Activated CD4-positive, CD25-positive, alpha-beta regulatory T cell treated with anti-CD3 and anti-CD28 coated beads, Interleukin-2, amount 50 U/mL, for 16 hours (primary cell): Measurements from ENCODE around the gene LRWD1.
"Not testable (repeated sequence)": the region's sequence is repeated elsewhere in the genome, so short reads cannot be mapped to it uniquely, and the experiment has no call there.

Experiments
- DNase-seq: peaks from one replicate; pipeline ENCODE4 v3.0.0-alpha.2; 2020; ENCODE audit warnings: low read depth, low spot score

LRWD1 gene

DNA sequence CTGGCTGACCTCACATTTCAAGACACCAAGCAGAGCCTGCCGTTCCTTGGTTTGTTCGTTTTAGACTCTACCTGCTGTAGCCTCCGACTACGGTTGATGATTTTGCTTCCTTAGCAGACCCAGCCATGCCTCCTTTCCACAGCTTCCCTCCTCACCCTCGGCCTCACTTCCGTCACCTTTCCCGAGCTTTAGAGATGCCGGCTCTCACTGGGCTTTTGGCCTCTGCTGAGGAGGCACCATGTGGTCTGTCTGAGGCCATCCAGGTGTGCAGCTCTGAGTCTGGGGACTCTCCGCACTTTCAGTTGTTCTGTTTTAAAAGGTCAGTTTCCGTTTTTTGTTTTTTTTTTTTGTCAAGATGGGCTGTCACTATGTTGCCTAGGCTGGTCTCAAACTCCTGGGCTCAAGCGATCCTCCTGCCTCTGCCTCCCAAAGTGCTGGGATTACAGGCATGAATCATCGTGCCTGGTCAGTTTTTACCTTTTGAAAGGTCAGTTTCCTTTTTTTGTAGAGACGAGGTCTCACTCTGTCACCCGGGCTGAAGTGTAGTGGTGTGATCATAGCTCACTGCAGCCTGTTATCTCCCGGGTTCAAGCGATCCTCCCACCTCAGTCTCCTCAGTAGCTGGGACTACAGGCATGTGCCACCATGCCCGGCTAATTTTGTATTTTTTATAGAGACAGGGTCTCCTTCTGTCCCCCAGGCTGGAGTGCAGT, 19.7 kb upstream of the LRWD1 start:
- no peak for DNase-seq

DNA sequence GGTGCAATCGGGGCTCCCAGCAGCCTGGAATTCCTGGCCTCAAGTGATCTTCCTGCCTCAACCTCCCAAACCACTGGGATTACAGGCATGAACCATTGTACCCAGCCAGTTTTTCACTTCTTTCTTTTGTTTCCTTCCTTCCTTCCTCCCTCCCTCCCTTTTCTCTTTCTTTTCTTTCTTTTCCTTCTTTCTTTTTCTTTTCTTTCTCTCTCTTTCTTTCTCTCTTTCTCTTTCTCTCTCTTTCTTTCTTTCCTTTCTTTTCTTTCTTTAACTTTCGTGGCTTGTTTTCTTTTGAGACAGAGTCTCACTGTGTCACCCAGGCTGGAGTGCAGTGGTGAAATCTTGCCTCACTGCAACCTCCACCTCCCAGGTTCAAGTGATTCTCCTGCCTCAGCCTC, 19.1 kb upstream of the LRWD1 start:
- no peak for DNase-seq

DNA sequence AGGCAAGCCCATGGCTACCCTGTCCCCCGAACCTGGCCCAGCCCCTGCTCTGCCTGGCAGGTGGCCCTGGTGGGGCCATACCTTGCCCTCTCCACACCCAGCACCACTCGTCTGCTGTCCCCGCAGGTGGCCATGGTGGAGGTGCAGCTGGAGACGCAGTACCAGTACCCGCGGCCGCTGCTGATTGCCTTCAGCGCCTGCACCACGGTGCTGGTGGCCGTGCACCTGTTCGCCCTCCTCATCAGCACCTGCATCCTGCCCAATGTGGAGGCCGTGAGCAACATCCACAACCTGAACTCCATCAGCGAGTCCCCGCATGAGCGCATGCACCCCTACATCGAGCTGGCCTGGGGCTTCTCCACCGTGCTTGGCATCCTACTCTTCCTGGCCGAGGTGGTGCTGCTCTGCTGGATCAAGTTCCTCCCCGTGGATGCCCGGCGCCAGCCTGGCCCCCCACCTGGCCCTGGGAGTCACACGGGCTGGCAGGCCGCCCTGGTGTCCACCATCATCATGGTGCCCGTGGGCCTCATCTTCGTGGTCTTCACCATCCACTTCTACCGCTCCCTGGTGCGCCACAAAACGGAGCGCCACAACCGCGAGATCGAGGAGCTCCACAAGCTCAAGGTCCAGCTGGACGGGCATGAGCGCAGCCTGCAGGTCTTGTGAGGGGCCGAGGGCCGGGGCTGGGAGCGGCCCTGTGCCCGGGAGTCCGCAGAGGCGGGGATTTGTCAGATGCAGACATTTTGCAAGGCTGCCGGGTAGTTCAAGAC, 18.2 kb upstream of the LRWD1 start:
- no peak for DNase-seq

DNA sequence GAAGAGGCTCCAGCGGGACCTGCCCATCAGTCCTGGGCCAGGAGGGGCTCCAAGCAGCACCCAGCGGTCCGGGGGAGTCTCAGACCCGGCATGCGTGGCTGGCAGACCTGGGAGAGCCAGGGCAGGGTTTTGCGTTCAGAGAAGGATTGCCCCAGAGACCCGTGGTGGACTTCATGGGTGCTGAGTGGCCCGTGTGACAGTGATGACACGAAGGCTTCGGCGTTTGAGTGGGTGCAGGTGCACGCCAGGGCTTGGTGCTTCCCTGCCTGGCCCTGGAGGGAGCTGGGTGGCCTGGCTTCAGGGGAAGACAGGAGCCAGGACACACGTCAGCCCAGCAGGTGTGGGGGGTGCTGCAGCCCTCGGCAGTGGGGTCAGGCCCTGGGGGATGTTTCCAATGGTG, 17.5 kb upstream of the LRWD1 start:
- no peak for DNase-seq

DNA sequence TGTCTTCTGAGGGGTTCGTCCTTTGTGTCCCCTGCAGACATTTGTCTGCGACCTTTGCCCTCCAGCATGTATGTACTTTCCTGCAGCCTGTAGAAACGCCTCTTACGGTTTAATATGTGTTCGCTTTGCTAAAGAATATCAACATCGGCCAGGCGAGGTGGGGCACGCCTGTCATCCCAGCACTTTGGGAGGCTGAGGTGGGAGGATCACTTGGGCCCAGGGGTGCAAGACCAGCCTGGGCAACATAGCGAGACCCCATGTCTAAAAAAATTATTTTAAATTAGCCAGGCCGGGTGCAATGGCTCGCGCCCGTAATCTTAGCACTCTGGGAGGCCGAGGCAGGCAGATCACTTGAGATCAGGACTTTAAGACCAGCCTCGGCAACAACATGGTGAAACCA, 15.6 kb upstream of the LRWD1 start:
- DNase-seq, result no peak

DNA sequence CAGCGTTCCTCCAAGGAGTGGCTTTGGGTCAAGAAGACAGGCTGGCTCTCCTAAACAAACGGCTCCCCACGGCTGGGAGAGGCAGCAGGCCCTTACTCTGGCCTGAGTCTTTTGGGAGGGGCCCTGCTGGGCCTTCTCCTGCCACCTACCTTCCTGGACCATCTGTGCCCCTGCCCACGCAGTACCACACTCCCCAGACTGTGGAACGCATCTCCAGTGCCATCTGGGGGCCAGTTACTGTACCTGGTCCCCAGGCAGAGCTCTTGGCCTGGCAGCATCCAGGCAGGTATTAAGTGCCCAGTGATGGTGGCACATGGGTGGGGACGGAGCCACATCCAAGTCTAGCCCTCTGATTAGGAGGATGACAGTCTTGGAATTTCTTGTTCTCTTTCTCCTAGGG, 14.5 kb upstream of the LRWD1 start:
- no peak for DNase-seq

DNA sequence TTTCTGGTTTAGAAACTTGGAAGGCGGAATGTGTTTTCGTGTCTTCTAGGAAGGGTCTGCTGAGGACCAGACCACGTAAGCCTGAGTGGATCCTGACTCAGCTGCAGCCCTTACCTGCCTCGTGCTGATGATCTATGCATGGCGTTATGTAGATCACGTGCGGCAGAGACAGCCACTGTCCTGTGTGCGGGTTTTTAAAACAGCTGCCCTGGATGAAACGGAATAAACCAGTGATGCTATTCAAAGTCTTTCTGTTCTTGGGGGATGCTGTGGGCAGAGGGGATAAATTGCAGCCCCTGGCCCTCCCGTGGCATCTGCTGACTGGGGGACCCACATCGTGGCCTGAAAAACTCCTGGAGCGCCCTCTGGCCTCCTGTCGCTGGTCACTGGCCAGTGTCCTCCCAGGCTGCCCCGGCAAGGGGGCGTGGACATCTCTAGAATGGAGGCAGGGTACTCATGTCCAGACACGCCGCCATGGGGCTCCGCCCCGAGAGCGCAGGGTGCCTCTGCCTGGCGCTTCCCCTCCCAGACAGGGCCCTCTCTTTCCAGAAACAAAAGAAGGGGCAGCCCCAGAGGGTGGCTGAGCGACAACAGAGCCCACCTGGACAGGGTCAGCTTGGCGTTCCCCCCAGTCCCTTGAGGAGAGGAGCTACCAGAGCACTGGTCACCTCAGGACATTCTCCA, 13.3 kb upstream of the LRWD1 start:
- no peak for DNase-seq

DNA sequence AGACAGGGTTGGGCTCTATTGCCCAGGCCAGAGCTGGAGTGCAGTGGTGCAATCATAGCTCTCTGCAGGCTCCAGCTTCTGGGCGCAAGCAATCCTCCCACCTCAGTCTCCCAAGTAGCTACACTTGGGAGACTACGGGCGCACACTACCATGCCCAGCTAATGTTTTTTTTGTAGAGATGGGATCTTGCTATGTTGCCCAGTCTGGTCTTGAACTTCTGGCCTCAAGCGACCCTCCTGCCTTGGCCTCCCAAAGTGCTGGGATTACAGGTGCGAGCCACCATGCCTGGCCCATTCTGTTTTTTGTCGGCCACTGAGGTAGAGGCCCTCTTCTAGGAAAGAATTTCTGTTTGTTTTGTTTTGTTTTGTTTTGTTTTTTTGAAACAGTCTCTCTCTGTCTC, 12.3 kb upstream of the LRWD1 start:
- DNase-seq, result no peak

DNA sequence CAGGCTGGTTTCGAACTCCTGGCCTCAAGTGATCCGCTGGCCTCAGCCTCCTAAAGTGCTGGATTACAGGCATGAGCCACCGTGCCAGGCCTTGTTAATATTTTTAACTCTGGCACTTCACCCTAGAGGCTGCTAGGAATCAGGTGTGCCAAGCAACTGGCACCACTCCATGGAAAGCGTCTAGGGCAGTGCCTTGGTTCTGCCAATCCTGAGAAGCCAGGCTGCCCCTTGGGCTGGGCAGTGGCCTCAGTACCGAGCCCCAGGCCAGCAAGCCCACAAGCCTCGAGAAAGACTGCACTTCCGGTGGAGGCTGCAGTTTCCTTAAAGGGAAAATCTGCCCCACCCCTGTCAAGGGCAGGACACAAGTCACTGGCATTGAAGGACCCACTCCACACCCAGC, 11.5 kb upstream of the LRWD1 start:
- no peak for DNase-seq

DNA sequence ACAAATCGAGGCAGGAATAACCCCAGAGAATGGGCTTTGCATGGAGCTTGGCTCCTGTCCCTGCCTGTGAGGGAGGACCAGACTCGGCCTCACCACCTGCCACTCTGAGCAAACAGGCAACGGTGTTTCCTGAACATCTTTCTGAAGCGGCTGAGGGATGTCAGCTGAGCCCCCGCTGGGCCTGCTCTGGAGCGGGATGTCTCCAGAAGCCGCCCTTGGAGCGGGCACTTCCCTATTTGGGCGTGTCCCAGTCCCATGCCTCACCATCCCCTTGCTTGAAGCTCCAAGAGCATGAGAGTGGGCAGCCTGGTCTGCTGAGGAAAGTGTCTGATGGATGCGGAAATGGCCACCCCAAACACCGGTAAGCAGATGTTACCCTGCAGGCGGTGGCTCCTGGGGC, 10.3 kb upstream of the LRWD1 start:
- DNase-seq, result no peak

DNA sequence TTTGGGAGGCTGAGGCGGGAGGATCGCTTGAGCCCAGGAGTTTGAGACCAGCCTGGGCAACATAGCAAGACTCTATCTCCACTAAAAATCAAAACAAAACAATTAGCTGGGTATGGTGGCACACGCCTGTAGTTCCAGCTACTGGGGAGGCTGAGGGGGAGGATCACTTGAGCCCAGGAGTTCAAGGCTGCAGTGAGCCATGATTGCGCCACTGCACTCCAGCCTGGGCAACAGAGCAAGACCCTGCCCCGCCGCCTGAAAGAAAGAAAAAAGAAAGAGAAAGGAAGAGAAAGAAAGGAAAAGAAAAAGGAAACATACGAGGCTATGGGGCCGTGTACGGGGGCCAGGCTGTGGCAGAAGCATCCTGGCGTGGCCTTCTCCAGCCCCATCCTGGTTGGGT, 9.9 kb upstream of the LRWD1 start:
- not testable (repeated sequence) for DNase-seq

DNA sequence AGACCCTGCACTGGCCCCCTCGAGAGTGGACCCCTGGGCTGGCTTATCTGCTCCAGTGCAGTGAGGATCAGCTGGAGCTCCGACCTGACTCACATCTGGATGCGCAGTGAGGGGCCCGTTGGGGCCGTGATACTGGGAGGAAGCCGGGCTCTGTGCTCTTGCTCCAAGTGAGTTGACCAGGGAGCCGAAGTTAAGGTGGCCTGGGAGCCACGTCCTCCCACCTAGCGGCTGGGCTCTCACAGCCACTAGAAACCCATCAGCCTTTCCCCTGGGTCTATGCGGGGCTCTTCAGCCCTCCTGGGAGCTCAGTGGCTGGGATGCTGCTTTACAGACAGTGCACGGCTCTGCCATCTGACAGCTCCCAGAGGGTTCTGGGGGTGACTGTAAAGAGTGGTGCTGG, 9.2 kb upstream of the LRWD1 start:
- no peak for DNase-seq

DNA sequence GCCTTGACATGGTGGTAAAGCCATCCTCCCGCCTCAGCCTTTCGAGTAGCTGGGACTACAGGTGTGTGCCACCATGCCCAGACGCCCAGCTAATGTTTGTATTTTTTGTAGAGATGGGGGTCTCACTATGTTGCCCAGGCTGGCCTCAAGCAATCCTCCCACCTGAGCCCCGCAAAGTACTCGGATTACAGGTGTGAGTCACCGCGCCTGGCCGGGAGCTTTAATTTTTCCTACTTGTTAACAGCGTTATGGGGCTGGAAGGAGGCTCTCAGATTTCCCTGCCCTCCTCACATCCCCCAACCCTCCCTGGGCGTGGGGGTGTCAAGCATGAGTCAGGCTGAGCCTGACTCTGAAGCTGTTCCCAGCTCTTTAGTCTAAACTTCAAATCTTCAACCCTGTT, 8.5 kb upstream of the LRWD1 start:
- no peak for DNase-seq

DNA sequence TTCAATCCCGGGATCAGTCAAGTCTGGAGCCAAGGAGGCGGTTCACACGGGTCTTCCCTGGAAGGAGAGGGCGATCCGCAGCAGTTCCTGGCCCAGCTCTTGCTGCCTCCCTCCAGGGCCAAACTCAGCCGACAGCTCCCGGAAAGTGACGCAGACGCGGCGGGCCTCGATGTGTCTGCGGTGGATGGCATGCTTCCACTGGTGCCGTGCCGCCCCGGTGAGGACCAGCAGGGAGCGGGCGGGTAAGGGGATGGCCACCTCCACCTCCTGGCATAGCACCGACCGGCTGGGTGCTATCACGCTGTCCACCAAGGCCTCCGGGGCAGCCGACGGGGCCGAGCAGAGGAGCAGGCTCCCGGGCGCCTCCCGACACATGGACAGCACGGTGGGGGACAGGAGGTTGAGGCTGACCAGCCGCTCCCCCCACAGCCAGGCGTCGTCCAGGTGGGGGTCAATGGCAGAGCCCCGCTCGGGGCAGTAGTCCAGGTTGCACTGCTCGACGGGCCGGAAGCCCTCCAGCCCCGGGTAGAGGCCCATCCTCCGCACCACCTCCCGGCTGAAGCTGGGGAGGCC, 7.3 kb upstream of the LRWD1 start:
- no peak for DNase-seq

DNA sequence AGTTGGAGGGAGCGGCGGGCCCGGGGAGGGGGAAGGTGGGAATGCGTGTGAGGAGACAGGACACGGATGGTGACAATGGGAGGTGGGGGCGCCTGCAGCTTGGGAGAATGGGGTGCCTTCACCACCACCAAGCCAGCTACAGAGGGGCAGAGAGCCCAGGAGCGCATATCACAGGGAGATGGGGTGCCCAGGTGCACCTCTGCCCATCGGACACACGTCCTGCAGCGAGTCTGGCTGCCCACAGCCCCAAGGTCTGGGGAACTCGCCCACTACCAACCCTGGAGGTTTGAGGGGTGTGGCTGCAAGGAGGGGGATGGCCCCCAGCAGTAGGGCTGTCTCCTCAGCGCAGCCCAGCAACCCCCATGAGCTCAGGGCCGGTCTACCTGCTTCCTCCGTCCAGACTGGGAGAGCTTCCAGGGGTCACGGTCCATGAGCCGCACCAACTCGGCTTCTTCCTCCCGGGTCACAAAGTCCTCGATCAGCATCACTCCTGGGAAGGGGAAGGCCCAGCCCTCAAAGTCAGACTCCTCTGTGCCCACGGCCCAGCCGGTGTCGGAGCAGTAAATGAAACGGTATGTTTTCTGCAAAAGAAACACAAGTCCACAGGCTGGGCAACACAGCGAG, 5.5 kb upstream of the LRWD1 start:
- no peak for DNase-seq

DNA sequence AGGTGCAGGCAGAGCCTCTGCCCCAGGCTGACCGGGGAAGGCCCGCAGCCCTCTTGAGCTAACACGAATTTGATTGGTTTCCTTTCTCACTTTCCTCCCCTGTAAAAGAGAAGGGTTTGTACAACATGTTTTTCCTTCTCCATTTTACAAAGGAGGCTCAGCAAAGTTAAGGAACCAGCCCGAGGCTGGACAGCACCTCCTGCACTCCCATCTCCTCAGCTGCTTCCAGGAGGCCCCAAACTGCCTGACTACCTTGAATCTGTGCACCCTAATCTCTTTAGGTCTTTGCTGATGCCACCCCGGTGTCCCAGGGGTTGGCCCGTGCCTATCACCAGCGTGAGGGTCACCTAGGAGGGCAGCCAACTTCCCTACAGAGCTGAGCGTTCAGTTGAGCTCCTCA, 4.3 kb upstream of the LRWD1 start:
- no peak for DNase-seq

DNA sequence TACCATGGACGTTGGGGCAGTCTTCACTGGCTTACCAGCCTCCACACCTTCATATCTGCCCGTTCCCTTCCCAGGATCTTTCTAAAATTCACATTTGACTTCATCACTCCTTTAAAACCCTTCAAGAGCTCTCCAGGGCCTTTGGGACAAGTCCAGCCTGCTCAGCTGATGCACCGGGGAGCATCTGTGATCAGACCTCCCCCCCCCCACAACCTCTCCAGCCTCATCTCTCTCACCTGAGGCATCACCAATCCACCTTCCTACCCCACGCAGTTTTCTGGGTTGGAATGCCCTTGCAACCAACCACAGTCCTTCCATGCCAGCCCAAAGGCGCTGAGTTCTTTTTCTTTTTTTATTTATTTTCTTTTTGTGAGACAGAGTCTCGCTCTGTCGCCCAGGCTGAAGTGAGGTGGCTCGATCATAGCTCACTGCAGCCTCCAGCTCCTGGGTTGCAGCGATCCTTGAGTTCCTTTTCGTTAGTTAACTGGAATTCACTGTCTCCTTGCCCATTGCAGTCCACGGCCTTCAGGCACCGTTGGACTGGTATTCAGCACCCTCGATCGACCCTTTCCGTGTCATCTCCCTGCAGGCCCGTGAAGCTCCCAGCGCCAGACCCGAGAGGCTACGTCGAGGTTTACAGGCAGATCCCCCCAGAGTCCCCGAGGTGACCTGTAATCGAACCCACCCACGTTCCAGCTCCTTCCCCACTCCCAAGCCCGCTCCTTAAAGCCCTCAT, 775 bp upstream of the LRWD1 start:
- DNase-seq, result no peak

DNA sequence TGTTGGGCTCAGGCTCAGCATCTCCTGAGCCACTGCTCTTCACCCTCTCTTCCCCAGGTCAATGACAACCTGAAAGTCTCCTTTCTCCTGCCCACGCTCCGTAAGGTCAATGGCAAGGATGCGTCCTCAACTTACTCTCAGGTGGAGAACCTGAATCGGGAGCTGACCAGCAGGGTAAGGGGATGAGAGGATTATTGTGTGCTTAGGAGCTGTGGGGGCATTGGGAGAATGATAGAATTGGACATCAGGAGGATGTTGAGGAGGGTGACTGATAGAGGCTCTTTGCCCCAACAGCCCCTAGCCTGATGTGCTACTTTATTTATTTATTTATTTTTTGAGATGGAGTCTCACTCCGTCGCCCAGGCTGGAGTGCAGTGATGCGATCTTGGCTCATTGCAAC, 1.3 kb downstream of the LRWD1 start:
- no peak for DNase-seq

DNA sequence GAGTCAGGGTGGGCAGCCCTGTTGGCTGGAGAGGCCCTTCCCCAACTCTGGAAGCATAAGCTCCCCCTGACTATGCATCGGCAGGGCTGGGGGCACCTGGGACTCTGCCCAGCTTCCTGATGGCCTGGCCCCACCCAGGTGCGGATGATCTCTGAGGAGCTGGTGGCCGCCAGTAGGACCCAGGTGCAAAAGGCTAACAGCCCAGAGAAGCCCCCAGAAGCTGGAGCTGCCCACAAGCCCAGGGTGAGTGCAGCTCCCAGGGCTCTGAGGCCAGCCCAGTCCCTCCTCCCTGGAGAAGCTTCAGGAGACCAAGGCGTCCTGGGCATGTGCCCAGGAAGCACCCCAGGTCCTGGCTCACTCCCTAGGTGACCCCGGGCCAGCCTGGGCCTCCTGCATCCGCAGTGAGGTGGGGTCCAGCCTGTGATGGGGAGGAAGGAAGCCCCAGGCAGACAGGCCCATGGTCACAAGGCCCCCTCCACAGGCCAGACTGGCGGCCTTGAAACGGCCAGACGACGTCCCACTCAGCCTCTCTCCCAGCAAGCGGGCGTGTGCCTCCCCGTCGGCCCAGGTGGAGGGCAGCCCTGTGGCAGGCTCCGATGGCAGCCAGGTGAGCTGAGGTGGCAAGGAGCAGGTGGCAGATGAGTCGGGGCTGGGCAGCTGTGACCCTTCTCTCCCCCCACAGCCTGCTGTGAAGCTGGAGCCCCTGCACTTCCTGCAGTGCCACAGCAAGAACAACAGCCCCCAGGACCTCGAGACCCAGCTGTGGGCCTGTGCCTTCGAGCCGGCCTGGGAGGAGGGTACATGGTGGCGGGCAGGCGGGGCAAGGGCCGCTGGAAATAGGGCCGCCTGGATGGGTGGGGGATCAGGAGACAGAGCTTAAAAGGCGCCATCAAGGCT, 3.0 kb downstream of the LRWD1 start:
- DNase-seq, result no peak
